Activated CD4-positive, alpha-beta memory T cell treated with anti-CD3 and anti-CD28 coated beads, Interleukin-2, amount 10 ng/mL, durations not matched to agents 7 days and 5 days (primary cell): ENCODE measurements around the gene IFI30. TPM values are rescaled to one million over a fixed set of nuclear protein-coding genes. Genes with fewer than 3 reads are reported as not detected.
A peak's percentile ranks its signal among the peaks of the same experiment; 100 is the strongest.
"Not testable (repeated sequence)": the region's sequence is repeated elsewhere in the genome, so short reads cannot be mapped to it uniquely, and the experiment has no call there.

ENCODE experiments used
- CTCF ChIA-PET: fragments of 350-600 bp; sonication (Branson Sonifier 250); formaldehyde crosslinking; loops from one replicate; lab custom pipeline; 2021; ENCODE audit warnings: antibody characterized with exemption, inconsistent platforms; lab: Charles Lee
- POLR2A ChIA-PET: fragments of 350-600 bp; sonication (Branson Sonifier 250); formaldehyde crosslinking; loops from one replicate; lab custom pipeline; 2021; ENCODE audit warnings: antibody characterized with exemption; lab: Charles Lee
- DNase-seq: peaks from one replicate; pipeline ENCODE4 v3.0.0-alpha.2; 2020
- H3K27ac Mint-ChIP-seq: one replicate; pipeline ENCODE4 v1.8.0; 2021; ENCODE audit warnings: mild to moderate bottlenecking, mixed read lengths
- H3K27me3 Mint-ChIP-seq: one replicate; pipeline ENCODE4 v1.8.0; 2021; ENCODE audit warnings: mixed read lengths
- H3K36me3 Mint-ChIP-seq: one replicate; pipeline ENCODE4 v1.8.0; 2021; ENCODE audit warnings: low read depth, mixed read lengths
- H3K4me1 Mint-ChIP-seq: one replicate; pipeline ENCODE4 v1.8.0; 2021; ENCODE audit warnings: mixed read lengths
- H3K4me3 Mint-ChIP-seq: one replicate; pipeline ENCODE4 v1.8.0; 2021; ENCODE audit warnings: mild to moderate bottlenecking, mixed read lengths
- H3K9me3 Mint-ChIP-seq: one replicate; pipeline ENCODE4 v1.8.0; 2021; ENCODE audit warnings: mixed read lengths
- total RNA-seq, 2 experiments: library from RNA; stranded (reverse); gene quantifications; one replicate each; pipeline ENCODE4 v1.2.3, GENCODE V29; 2021

Gene IFI30
- total RNA-seq, 2 experiments from 2014 or later: 48.0 to 55.6 TPM

GRCh38 chr19:18155095-18156087 lies 18.2 kb upstream of the IFI30 start:
- CTCF ChIA-PET: interaction anchor here (0.6 to 0.8 kb wide), 2 partner anchors 102 to 208 kb away, joined by 3 read pairs; no protein-coding TSS in a partner anchor
- Mint-ChIP-seq H3K36me3 (peaks cover 7% of the 10 kb centered on the region), H3K27ac (no peak overlapping the region), H3K4me3 (no peak overlapping the region), H3K4me1 (peaks cover 34% of the 10 kb centered on the region), H3K9me3 (no peaks in the 10 kb centered on the region), H3K27me3 (no peaks in the 10 kb centered on the region)
- no peak for DNase-seq
- POLR2A ChIA-PET: interaction anchor here (1.2 kb wide), 1 partner anchor 63 kb away, joined by 4 read pairs; no protein-coding TSS in a partner anchor

- Mint-ChIP-seq H3K4me3 (no peak overlapping the region), H3K36me3 (peaks cover 7% of the 10 kb centered on the region), H3K9me3 (no peaks in the 10 kb centered on the region), H3K27ac (no peak overlapping the region), H3K4me1 (peaks cover 30% of the 10 kb centered on the region), H3K27me3 (no peaks in the 10 kb centered on the region)
- ChIA-PET POLR2A (no interaction called here), CTCF (no interaction called here)
- no peak for DNase-seq
Measured at GRCh38 chr19:18156268-18156667, 17.3 kb upstream of the IFI30 start.

DNA sequence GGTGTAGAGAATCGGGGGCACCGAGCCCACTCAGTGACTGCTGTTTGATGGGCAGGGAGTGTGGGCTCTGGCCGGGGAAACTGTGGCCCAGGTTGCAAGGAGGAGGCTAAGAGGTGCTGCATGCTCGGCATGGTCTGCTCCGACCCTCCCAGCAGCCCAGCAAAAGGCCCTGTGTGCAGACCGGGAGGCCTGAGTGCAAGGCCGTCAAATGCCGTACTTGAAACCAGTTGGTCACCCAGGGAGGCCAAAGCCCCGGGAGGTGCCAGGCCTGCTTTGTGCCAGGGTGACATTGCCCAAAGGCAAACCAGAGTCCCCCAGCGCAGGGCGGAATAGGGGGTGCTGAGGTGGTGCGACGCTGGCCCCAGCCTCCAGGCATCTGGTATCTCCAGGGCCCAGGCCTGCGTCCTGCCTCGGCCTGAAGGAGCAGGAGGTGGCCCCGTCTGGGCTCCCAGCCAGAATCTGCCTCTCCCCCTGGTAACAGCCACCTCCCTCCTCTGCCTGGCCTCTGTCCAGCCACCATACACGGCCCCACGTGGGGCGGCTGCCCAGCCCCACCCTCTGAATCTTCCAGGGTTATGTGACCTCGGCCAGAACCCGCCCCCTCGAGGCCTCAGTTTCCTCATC lies 16.7 kb upstream of the IFI30 start:
- peaks cover 28% of the 10 kb centered on the region for H3K4me1 Mint-ChIP-seq
- H3K4me3 Mint-ChIP-seq: no peak overlapping the region
- peaks cover 5% of the 10 kb centered on the region for H3K36me3 Mint-ChIP-seq
- no peaks in the 10 kb centered on the region for H3K9me3 Mint-ChIP-seq
- no peak for DNase-seq
- no peak overlapping the region for H3K27ac Mint-ChIP-seq
- H3K27me3 Mint-ChIP-seq: no peaks in the 10 kb centered on the region
- CTCF ChIA-PET: no interaction called here
- POLR2A ChIA-PET: no interaction called here

- POLR2A ChIA-PET: no interaction called here
- H3K4me1 Mint-ChIP-seq: peaks cover 24% of the 10 kb centered on the region
- DNase-seq: no peak
- no peak overlapping the region for H3K27ac Mint-ChIP-seq
- H3K27me3 Mint-ChIP-seq: no peaks in the 10 kb centered on the region
- CTCF ChIA-PET: interaction anchor here (0.7 to 1.2 kb wide), 2 partner anchors 11 to 113 kb away, joined by 3 read pairs; no protein-coding TSS in a partner anchor
- H3K9me3 Mint-ChIP-seq: no peaks in the 10 kb centered on the region
- H3K4me3 Mint-ChIP-seq: no peak overlapping the region
- peaks cover 3% of the 10 kb centered on the region for H3K36me3 Mint-ChIP-seq
Measured at GRCh38 chr19:18157465-18158063, 16.0 kb upstream of the IFI30 start.

GRCh38 chr19:18158467-18158866 lies 15.1 kb upstream of the IFI30 start:
- peaks cover 24% of the 10 kb centered on the region for H3K4me1 Mint-ChIP-seq
- H3K9me3 Mint-ChIP-seq: no peaks in the 10 kb centered on the region
- H3K27ac Mint-ChIP-seq: no peak overlapping the region
- ChIA-PET CTCF (interaction anchor here (1.2 kb wide), 1 partner anchor 10 kb away, joined by 3 read pairs; no protein-coding TSS in a partner anchor), POLR2A (no interaction called here)
- peaks cover 3% of the 10 kb centered on the region for H3K36me3 Mint-ChIP-seq
- H3K4me3 Mint-ChIP-seq: no peak overlapping the region
- H3K27me3 Mint-ChIP-seq: no peaks in the 10 kb centered on the region
- DNase-seq: no peak

- H3K36me3 Mint-ChIP-seq, POLR2A ChIA-PET, H3K27ac Mint-ChIP-seq, H3K27me3 Mint-ChIP-seq, DNase-seq, H3K9me3 Mint-ChIP-seq, H3K4me3 Mint-ChIP-seq: not testable (repeated sequence)
- peaks cover 20% of the 10 kb centered on the region for H3K4me1 Mint-ChIP-seq
- CTCF ChIA-PET: interaction anchor here (1.2 to 2.8 kb wide), 3 partner anchors 8 to 17 kb away, joined by 3 to 9 read pairs (median 3); no protein-coding TSS in a partner anchor
Measured at GRCh38 chr19:18159059-18159616, 14.5 kb upstream of the IFI30 start.

GRCh38 chr19:18159810-18160209 lies 13.8 kb upstream of the IFI30 start:
- Mint-ChIP-seq H3K4me1 (peaks cover 14% of the 10 kb centered on the region), H3K4me3 (no peak overlapping the region), H3K9me3 (no peaks in the 10 kb centered on the region), H3K27ac (no peak overlapping the region), H3K36me3 (peaks cover 3% of the 10 kb centered on the region), H3K27me3 (no peaks in the 10 kb centered on the region)
- POLR2A ChIA-PET: interaction anchor here (1.1 to 1.8 kb wide), 7 partner anchors 7 to 252 kb away, joined by 3 to 7 read pairs (median 5); partner anchors contain the start of genes IFI30, JUND and PIK3R2
- no peak for DNase-seq
- CTCF ChIA-PET: interaction anchor here (0.6 to 2.8 kb wide), 6 partner anchors 9 to 234 kb away, joined by 3 to 9 read pairs (median 4); no protein-coding TSS in a partner anchor

- no peaks in the 10 kb centered on the region for H3K9me3 Mint-ChIP-seq
- H3K27ac Mint-ChIP-seq: peak overlapping the region; percentile 49
- CTCF ChIA-PET: interaction anchor here (0.6 to 2.8 kb wide), 8 partner anchors 9 to 234 kb away, joined by 3 to 9 read pairs (median 5); partner anchors contain the start of gene MPV17L2
- no peaks in the 10 kb centered on the region for H3K27me3 Mint-ChIP-seq
- no peak for DNase-seq
- H3K36me3 Mint-ChIP-seq: peaks cover 3% of the 10 kb centered on the region
- POLR2A ChIA-PET: interaction anchor here (1.0 to 1.8 kb wide), 11 partner anchors 8 to 251 kb away, joined by 3 to 7 read pairs (median 3); partner anchors contain the start of genes IFI30, JUND, MPV17L2 and PIK3R2
- H3K4me3 Mint-ChIP-seq: peak overlapping the region; percentile 65
- peaks cover 14% of the 10 kb centered on the region for H3K4me1 Mint-ChIP-seq
Measured at GRCh38 chr19:18160493-18160970, 13.1 kb upstream of the IFI30 start.

GRCh38 chr19:18160971-18161635 lies 12.5 kb upstream of the IFI30 start:
- Mint-ChIP-seq H3K4me3 (peak overlapping the region; percentile 65), H3K4me1 (peaks cover 14% of the 10 kb centered on the region), H3K9me3 (no peaks in the 10 kb centered on the region), H3K36me3 (peaks cover 9% of the 10 kb centered on the region), H3K27me3 (no peaks in the 10 kb centered on the region), H3K27ac (peak overlapping the region; percentile 49)
- CTCF ChIA-PET: interaction anchor here (0.7 to 2.8 kb wide), 9 partner anchors 8 to 161 kb away, joined by 3 to 9 read pairs (median 4); partner anchors contain the start of genes MPV17L2 and PIK3R2
- DNase-seq: peak; percentile 85
- POLR2A ChIA-PET: interaction anchor here (0.7 to 1.8 kb wide), 12 partner anchors 9 to 250 kb away, joined by 3 to 7 read pairs (median 4); partner anchors contain the start of genes IFI30, IL12RB1, JUND and MPV17L2

DNA sequence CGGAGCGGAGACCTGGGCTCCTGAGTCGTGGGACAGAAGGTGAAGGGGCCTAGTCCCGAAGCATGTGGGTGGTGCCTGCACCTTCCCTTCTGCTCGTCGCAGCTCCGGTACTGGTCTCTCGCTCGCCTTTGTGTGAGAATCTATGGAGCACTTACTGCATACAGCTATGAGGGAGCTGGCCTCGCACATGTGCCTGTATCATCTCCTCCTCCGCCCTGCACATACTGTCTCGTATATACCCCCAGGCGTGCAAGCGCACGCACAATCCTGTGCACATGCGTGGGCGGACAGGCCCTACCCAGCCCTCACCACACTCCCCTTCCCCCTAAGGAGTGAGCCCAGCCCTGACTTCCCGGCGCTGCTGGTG lies 12.0 kb upstream of the IFI30 start:
- ChIA-PET CTCF (interaction anchor here (0.7 to 2.8 kb wide), 5 partner anchors 9 to 63 kb away, joined by 3 to 9 read pairs (median 4); partner anchors contain the start of genes MPV17L2 and PIK3R2), POLR2A (interaction anchor here (0.7 to 1.8 kb wide), 5 partner anchors 11 to 75 kb away, joined by 3 to 6 read pairs (median 5); partner anchors contain the start of genes IFI30 and IL12RB1)
- Mint-ChIP-seq H3K27me3 (no peaks in the 10 kb centered on the region), H3K9me3 (no peaks in the 10 kb centered on the region), H3K4me1 (peaks cover 11% of the 10 kb centered on the region), H3K27ac (no peak overlapping the region), H3K4me3 (peak overlapping the region; percentile 7), H3K36me3 (peaks cover 9% of the 10 kb centered on the region)
- no peak for DNase-seq

- no peaks in the 10 kb centered on the region for H3K9me3 Mint-ChIP-seq
- H3K27me3 Mint-ChIP-seq: no peaks in the 10 kb centered on the region
- H3K27ac Mint-ChIP-seq: no peak overlapping the region
- H3K36me3 Mint-ChIP-seq: peaks cover 13% of the 10 kb centered on the region
- ChIA-PET POLR2A (interaction anchor here (0.9 to 1.1 kb wide), 2 partner anchors 10 to 13 kb away, joined by 3 read pairs; no protein-coding TSS in a partner anchor), CTCF (interaction anchor here (0.5 to 2.7 kb wide), 3 partner anchors 12 to 228 kb away, joined by 3 to 10 read pairs (median 5); partner anchors contain the start of gene PIK3R2)
- no peak for DNase-seq
- no peak overlapping the region for H3K4me3 Mint-ChIP-seq
- H3K4me1 Mint-ChIP-seq: peaks cover 11% of the 10 kb centered on the region
Measured at GRCh38 chr19:18164072-18164471, 9.5 kb upstream of the IFI30 start.
